Endothelial cell of umbilical vein (primary cell): ENCODE results near the gene TNKS1BP1. TPM values are rescaled to one million over a fixed set of nuclear protein-coding genes. Genes with fewer than 3 reads are reported as not detected.

Experiments used
- BruUV-seq: library from RNA; stranded (reverse); fragments of 400-500 nt; replicated peaks from 2 replicates; lab custom pipeline; 2021; lab: Mats Ljungman, UMichigan
- CTCF ChIA-PET: fragments of 300-600, 350-600 bp; sonication (Branson Sonifier 250); formaldehyde crosslinking; loops from one replicate; lab custom pipeline; 2021; ENCODE audit warnings: antibody characterized with exemption, inconsistent platforms; lab: Charles Lee
- POLR2A ChIA-PET: fragments of 300-600, 350-600 bp; sonication (Branson Sonifier 250); formaldehyde crosslinking; loops from one replicate; lab custom pipeline; 2021; ENCODE audit warnings: antibody characterized with exemption, inconsistent platforms; lab: Charles Lee
- DNase-seq: peaks from one replicate; pipeline ENCODE4 v3.0.0-alpha.2; 2011; ENCODE audit warnings: low read depth, low spot score
- FAIRE-seq: peaks from 2 replicates; lab custom pipeline; 2011; peaks lifted over from hg19 to GRCh38; lab: Jason Lieb, UNC
- H2AFZ ChIP-seq: 2 replicates; pipeline ENCODE4 v1.6.0; 2012; ENCODE audit warnings: low read depth, low read length, control low read depth, inconsistent platforms
- H3K27ac ChIP-seq: 2 replicates; pipeline ENCODE4 v1.5.1; 2011; ENCODE audit warnings: low read depth, mild to moderate bottlenecking, control low read depth, low read length, moderate library complexity; ENCODE audit not compliant: insufficient read depth
- H3K27me3 ChIP-seq, 2 experiments: 2 replicates each; pipeline versions ENCODE4 v1.6.0 to v1.6.1; 2011; ENCODE audit warnings: low read length in 2 of 2, mixed read lengths in 1 of 2; ENCODE audit not compliant: control insufficient read depth in 2 of 2, insufficient read depth in 2 of 2
- H3K36me3 ChIP-seq, 2 experiments: 2 replicates in 1 of 2; 3 replicates in 1 of 2; pipeline ENCODE4 v1.5.1; 2011; ENCODE audit warnings: low read length in 2 of 2, mild to moderate bottlenecking in 1 of 2, moderate library complexity in 1 of 2; ENCODE audit not compliant: control insufficient read depth in 2 of 2, insufficient read depth in 2 of 2; ENCODE audit errors: extremely low read depth in 1 of 2
- H3K4me1 ChIP-seq: 3 replicates; pipeline ENCODE4 v1.5.1; 2011; ENCODE audit warnings: mild to moderate bottlenecking, low read length; ENCODE audit not compliant: control insufficient read depth, insufficient read depth; ENCODE audit errors: extremely low read depth
- H3K4me2 ChIP-seq: 2 replicates; pipeline ENCODE4 v1.6.1; 2011; ENCODE audit warnings: low read length, control low read depth, mixed read lengths; ENCODE audit not compliant: insufficient read depth
- H3K4me3 ChIP-seq, 3 experiments: fragments of 200-600 bp in 1 of 3; sonication (generic), shearing (Covaris generic) in 1 of 3; replicated peaks in 1 of 3; 2 replicates each; pipeline ENCODE4 v1.5.1; 2011 to 2016; ENCODE audit warnings: control low read depth in 3 of 3, low read length in 3 of 3, mild to moderate bottlenecking in 2 of 3, inconsistent platforms in 1 of 3, low read depth in 1 of 3, moderate library complexity in 1 of 3; ENCODE audit not compliant: insufficient read depth in 1 of 3
- H3K79me2 ChIP-seq: 2 replicates; pipeline ENCODE4 v1.6.0; 2012; ENCODE audit warnings: low read length, inconsistent platforms; ENCODE audit not compliant: control insufficient read depth, insufficient read depth
- H3K9ac ChIP-seq: replicated peaks from 2 replicates; pipeline ENCODE3; 2011; ENCODE audit warnings: low read length, control low read depth; ENCODE audit not compliant: insufficient read depth; ENCODE audit errors: extremely low read depth
- H3K9me1 ChIP-seq: replicated peaks from 3 replicates; pipeline ENCODE4 v1.6.0; 2011; ENCODE audit warnings: mild to moderate bottlenecking, low read length; ENCODE audit not compliant: control insufficient read depth, insufficient read depth; ENCODE audit errors: extremely low read depth
- H3K9me3 ChIP-seq: replicated peaks from 2 replicates; pipeline ENCODE4 v1.5.1; 2012; ENCODE audit warnings: low read length, inconsistent platforms; ENCODE audit not compliant: control insufficient read depth, insufficient read depth
- H4K20me1 ChIP-seq: replicated peaks from 2 replicates; pipeline ENCODE3; 2011; ENCODE audit warnings: mild to moderate bottlenecking, low read length; ENCODE audit not compliant: control insufficient read depth, insufficient read depth; ENCODE audit errors: extremely low read depth
- EZH2 ChIP-seq: IDR thresholded peaks from 2 replicates; pipeline ENCODE4 v1.6.1; 2012; ENCODE audit warnings: borderline replicate concordance, low read depth, mild to moderate bottlenecking, moderate library complexity, low read length, inconsistent platforms; ENCODE audit not compliant: severe bottlenecking
- FOS ChIP-seq: IDR thresholded peaks from 2 replicates; pipeline ENCODE4 v1.6.1; 2011; ENCODE audit warnings: mild to moderate bottlenecking, low read length, moderate library complexity, borderline replicate concordance; ENCODE audit not compliant: insufficient read depth
- GATA2 ChIP-seq: IDR thresholded peaks from 2 replicates; pipeline ENCODE4 v1.7.0; 2011; ENCODE audit warnings: low read depth, mild to moderate bottlenecking, moderate library complexity, mixed read lengths, low read length; ENCODE audit not compliant: insufficient read length, insufficient read depth
- JUN ChIP-seq: IDR thresholded peaks from 2 replicates; pipeline ENCODE4 v1.6.1; 2011; ENCODE audit warnings: borderline replicate concordance, low read depth; ENCODE audit not compliant: insufficient read length, insufficient read depth
- MYC ChIP-seq: IDR thresholded peaks from one replicate; pipeline ENCODE4 v1.6.1; 2011; ENCODE audit warnings: mild to moderate bottlenecking, low read depth, low read length
- POLR2A ChIP-seq: IDR thresholded peaks from 2 replicates; pipeline ENCODE4 v1.6.1; 2012; ENCODE audit warnings: low read depth, mild to moderate bottlenecking, control low read depth, low read length
- POLR2AphosphoS5 ChIP-seq: IDR thresholded peaks from 2 replicates; pipeline ENCODE4 v1.6.1; 2012; ENCODE audit warnings: low read depth, mild to moderate bottlenecking, control low read depth, low read length, moderate library complexity; ENCODE audit not compliant: insufficient read depth
- dilution Hi-C: fragments of 300-500 bp; cut with MboI; formaldehyde crosslinking; loops from one replicate; pipeline ENCODE4 v1.15.0; 2019; ENCODE audit warnings: low sequenced_read_pairs; ENCODE audit not compliant: extremely low pct_ligation_motif_present
- intact Hi-C: fragments of 100-400 bp; cut with micrococcal nuclease; formaldehyde crosslinking; loops from one replicate; pipeline ENCODE4 v1.10.0; 2022
- polyA plus RNA-seq, 4 experiments: library from polyadenylated mRNA; depleted of rRNA in 3 of 4; stranded (reverse) in 3 of 4; unstranded in 1 of 4; fragments of >200 nt; gene quantifications; 2 replicates each; pipeline versions ENCODE4 v1.2.1 to v1.2.3, GENCODE V29; 2011 to 2012; ENCODE audit warnings: missing spikeins in 1 of 4
- total RNA-seq: library from RNA; stranded (reverse); gene quantifications from 2 replicates; pipeline ENCODE4 v1.2.3, GENCODE V29; 2021
- TF ChIP-seq, protein P1 (sequence below): IDR thresholded peaks from 2 replicates; pipeline ENCODE4 v1.6.1; 2011; ENCODE audit not compliant: insufficient read depth, insufficient read length
- TF ChIP-seq, protein P2 (sequence below), 2 donors: IDR thresholded peaks; 1 replicate in 1 of 2; 2 replicates in 1 of 2; pipeline ENCODE4 v1.5.1; 2011; ENCODE audit warnings: low read length in 2 of 2, mild to moderate bottlenecking in 2 of 2, moderate library complexity in 2 of 2, control low read depth in 1 of 2, inconsistent platforms in 1 of 2, low read depth in 1 of 2; ENCODE audit not compliant: insufficient read depth in 1 of 2; ENCODE audit errors: extremely low read depth in 1 of 2

The TNKS1BP1 gene
- total and polyA plus RNA-seq, 2 donors (not counting 3 experiments of a cell fraction or from before 2014, with no cell fraction given): 54.6 to 111 TPM

DNA sequence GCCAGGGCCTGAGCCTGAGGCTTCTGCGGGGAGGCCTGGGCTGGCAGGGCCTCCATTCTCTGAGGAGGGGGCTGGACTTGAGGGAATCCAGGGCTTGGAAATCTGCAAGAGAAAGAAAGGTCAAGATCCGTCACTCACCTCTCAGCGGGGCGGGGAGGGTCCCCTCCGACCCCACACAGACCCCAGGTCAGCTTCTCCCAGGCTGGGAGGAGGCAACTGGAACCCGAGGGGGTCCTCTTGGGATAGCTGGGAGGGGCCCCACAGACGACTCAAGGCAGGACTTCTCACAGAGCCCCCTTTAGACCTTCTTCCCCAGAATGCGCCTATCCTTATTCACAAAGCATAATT lies 11.0 kb downstream of the TNKS1BP1 start:
- H3K4me1 ChIP-seq: peaks cover 13% of the 10 kb centered on the region
- H3K9ac ChIP-seq: no peak overlapping the region
- H3K4me3 ChIP-seq: no peak overlapping the region
- peaks cover 19% of the 10 kb centered on the region for H3K79me2 ChIP-seq
- no peak overlapping the region for H2AFZ ChIP-seq
- no peak overlapping the region for H3K27ac ChIP-seq
- H4K20me1 ChIP-seq: no peaks in the 10 kb centered on the region
- no peak overlapping the region for H3K4me2 ChIP-seq
- peaks cover 17 to 52% of the 10 kb centered on the region in 2 experiments for H3K36me3 ChIP-seq
- FAIRE-seq (no peak), DNase-seq (no peak)
- ChIA-PET CTCF (interaction anchor here (1.3 kb wide), 1 partner anchor 25 kb away, joined by 3 read pairs; no protein-coding TSS in a partner anchor), POLR2A (no interaction called here)
- TF ChIP-seq POLR2AphosphoS5: no peak
- TF ChIP-seq EZH2: no peak
- no peak for TF ChIP-seq FOS
- no peak for TF ChIP-seq GATA2
- no peak for TF ChIP-seq JUN
- no peak for TF ChIP-seq POLR2A
- no peak for TF ChIP-seq MYC
- TF ChIP-seq, protein P1, sequence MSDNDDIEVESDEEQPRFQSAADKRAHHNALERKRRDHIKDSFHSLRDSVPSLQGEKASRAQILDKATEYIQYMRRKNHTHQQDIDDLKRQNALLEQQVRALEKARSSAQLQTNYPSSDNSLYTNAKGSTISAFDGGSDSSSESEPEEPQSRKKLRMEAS: no peak
- TF ChIP-seq, protein P2, sequence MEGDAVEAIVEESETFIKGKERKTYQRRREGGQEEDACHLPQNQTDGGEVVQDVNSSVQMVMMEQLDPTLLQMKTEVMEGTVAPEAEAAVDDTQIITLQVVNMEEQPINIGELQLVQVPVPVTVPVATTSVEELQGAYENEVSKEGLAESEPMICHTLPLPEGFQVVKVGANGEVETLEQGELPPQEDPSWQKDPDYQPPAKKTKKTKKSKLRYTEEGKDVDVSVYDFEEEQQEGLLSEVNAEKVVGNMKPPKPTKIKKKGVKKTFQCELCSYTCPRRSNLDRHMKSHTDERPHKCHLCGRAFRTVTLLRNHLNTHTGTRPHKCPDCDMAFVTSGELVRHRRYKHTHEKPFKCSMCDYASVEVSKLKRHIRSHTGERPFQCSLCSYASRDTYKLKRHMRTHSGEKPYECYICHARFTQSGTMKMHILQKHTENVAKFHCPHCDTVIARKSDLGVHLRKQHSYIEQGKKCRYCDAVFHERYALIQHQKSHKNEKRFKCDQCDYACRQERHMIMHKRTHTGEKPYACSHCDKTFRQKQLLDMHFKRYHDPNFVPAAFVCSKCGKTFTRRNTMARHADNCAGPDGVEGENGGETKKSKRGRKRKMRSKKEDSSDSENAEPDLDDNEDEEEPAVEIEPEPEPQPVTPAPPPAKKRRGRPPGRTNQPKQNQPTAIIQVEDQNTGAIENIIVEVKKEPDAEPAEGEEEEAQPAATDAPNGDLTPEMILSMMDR (IDR thresholded peaks at IDR 0.05; ENCODE audit: extremely low read depth in 1 of 2, insufficient read depth in 1 of 2, low read depth in 1 of 2, low read length in 2 of 2): no peak
- H3K9me1 ChIP-seq: no peaks in the 10 kb centered on the region
- dilution Hi-C loops: no loop called here
- intact Hi-C loops: loop anchor here (10.0 kb wide), 1 partner anchor 1261 kb away; the partner anchor contains the start of genes LPXN and ZFP91
- no TSS peak for BruUV-seq
- H3K27me3 ChIP-seq: no peaks in the 10 kb centered on the region
- no peaks in the 10 kb centered on the region for H3K9me3 ChIP-seq
